RPMI7951 (cell line): ENCODE measurements around the gene PFKFB3. TPM values are rescaled to one million over a fixed set of nuclear protein-coding genes. Genes with fewer than 3 reads are reported as not detected.
"Not testable (repeated sequence)": the region's sequence is repeated elsewhere in the genome, so short reads cannot be mapped to it uniquely, and the experiment has no call there.

Experiments
- DNase-seq: peaks from one replicate; pipeline ENCODE4 v3.0.0-alpha.2; 2012; ENCODE audit warnings: low read depth
- total RNA-seq: library from RNA; depleted of rRNA; stranded (reverse); fragments of >200 nt; shearing (Covaris generic); gene quantifications from 2 replicates; pipeline ENCODE4 v1.2.3, GENCODE V29; 2014

Gene PFKFB3
- total RNA-seq, 1 experiment from 2014 or later, result 46.6 TPM

GRCh38 chr10:6272126-6272525 is 69.4 kb downstream of the PFKFB3 start:
- DNase-seq, result no peak

GRCh38 chr10:6273351-6273750 is 70.6 kb downstream of the PFKFB3 start:
- peak; percentile 34 for DNase-seq

- no peak for DNase-seq
Observed at GRCh38 chr10:6274040-6274439, 71.3 kb downstream of the PFKFB3 start.

GRCh38 chr10:6274484-6274883 is 71.8 kb downstream of the PFKFB3 start:
- no peak for DNase-seq

- DNase-seq, result peak; percentile 100
Observed at GRCh38 chr10:6275022-6275997, 72.6 kb downstream of the PFKFB3 start.

GRCh38 chr10:6276356-6276755 is 73.6 kb downstream of the PFKFB3 start:
- DNase-seq, result no peak

- DNase-seq, result no peak
Observed at GRCh38 chr10:6278519-6279120, 75.9 kb downstream of the PFKFB3 start.

- DNase-seq, result peak; percentile 95
Observed at GRCh38 chr10:6279540-6280267, 77.0 kb downstream of the PFKFB3 start.

GRCh38 chr10:6280291-6280690 is 77.6 kb downstream of the PFKFB3 start:
- DNase-seq, result no peak

GRCh38 chr10:6282454-6282958 is 79.8 kb downstream of the PFKFB3 start:
- no peak for DNase-seq

- no peak for DNase-seq
Observed at GRCh38 chr10:6283655-6284054, 80.9 kb downstream of the PFKFB3 start.

GRCh38 chr10:6290621-6291020 is 87.9 kb downstream of the PFKFB3 start:
- peak; percentile 40 for DNase-seq

GRCh38 chr10:6292741-6293151 is 90.0 kb downstream of the PFKFB3 start:
- no peak for DNase-seq

GRCh38 chr10:6296425-6296824 is 93.7 kb downstream of the PFKFB3 start:
- not testable (repeated sequence) for DNase-seq

GRCh38 chr10:6296828-6297251 is 94.1 kb downstream of the PFKFB3 start:
- no peak for DNase-seq

GRCh38 chr10:6297522-6297921 is 94.8 kb downstream of the PFKFB3 start:
- no peak for DNase-seq

GRCh38 chr10:6297951-6298381 is 95.2 kb downstream of the PFKFB3 start:
- DNase-seq, result no peak

GRCh38 chr10:6298428-6298827 is 95.7 kb downstream of the PFKFB3 start:
- no peak for DNase-seq

- no peak for DNase-seq
Observed at GRCh38 chr10:6299234-6299633, 96.5 kb downstream of the PFKFB3 start.

- DNase-seq, result no peak
Observed at GRCh38 chr10:6299743-6300105, 97.0 kb downstream of the PFKFB3 start.

- DNase-seq, result peak; percentile 93
Observed at GRCh38 chr10:6300106-6300783, 97.5 kb downstream of the PFKFB3 start.
